ENCODE data around the gene AFG1L.

DNA sequence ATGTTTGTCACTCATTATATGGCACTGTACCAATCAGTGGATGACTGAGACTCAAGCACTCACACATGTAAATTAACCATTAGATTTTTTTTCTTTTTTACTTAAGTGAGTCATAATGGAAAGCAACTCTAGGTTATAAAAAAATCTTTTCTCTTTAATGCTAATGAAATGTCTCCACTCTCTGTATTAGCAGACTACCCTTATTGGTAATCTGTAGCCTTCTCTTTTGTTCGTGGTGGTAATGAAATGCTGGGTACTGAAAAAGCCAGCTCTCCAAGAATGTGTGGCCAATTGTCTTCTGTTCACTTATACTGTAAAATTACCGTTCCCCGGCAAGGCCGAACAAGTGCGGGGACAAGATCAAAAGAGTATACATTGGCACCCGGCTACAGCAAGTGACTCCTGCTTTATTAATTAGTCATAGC is 69.0 kb downstream of the AFG1L start:
- TF ChIP-seq, protein P1, sequence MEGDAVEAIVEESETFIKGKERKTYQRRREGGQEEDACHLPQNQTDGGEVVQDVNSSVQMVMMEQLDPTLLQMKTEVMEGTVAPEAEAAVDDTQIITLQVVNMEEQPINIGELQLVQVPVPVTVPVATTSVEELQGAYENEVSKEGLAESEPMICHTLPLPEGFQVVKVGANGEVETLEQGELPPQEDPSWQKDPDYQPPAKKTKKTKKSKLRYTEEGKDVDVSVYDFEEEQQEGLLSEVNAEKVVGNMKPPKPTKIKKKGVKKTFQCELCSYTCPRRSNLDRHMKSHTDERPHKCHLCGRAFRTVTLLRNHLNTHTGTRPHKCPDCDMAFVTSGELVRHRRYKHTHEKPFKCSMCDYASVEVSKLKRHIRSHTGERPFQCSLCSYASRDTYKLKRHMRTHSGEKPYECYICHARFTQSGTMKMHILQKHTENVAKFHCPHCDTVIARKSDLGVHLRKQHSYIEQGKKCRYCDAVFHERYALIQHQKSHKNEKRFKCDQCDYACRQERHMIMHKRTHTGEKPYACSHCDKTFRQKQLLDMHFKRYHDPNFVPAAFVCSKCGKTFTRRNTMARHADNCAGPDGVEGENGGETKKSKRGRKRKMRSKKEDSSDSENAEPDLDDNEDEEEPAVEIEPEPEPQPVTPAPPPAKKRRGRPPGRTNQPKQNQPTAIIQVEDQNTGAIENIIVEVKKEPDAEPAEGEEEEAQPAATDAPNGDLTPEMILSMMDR (IDR thresholded peaks at IDR 0.05) = no peak
- no peak for TF ChIP-seq POLR2A (IDR thresholded peaks at IDR 0.05)
